ENCODE measurements around the gene TVP23C. TPM values are rescaled to one million over a fixed set of nuclear protein-coding genes. Genes with fewer than 3 reads are reported as not detected.
A peak's percentile ranks its signal among the peaks of the same experiment; 100 is the strongest.
"Not testable (repeated sequence)": the region's sequence is repeated elsewhere in the genome, so short reads cannot be mapped to it uniquely, and the experiment has no call there.

The TVP23C gene
- total RNA-seq, 2 experiments from 2014 or later, result 14.8 to 16.0 TPM

DNA sequence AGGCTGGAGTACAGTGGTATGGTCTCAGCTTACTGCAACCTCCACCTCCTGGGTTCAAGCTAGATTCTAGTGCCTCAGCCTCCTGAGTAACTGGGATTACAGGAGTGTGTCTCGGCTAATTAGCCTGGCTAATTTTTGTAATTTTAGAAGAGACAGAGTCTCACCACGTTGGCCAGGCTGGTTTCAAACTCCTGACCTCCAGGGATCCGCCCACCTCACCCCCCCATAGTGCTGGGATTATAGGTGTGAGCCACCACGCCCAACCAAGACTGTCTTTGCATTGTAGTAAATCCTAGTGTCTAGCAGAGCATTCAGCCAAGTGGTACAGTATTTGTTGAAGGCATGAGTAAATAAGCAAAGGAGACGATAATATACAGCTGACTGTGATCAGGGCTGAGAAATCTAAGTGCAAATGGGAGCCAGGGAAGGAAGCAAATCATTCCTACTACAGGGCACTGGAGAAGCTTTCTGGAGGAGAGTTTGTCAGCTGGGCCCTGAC, 5.9 kb downstream of the TVP23C start:
- H3K27me3 ChIP-seq (ENCODE audit: control insufficient read depth in 1 of 2, insufficient read depth in 2 of 2, low read length in 2 of 2); H3K36me3 ChIP-seq (ENCODE audit: insufficient read depth, low read length); H3K27ac ChIP-seq (ENCODE audit: low read depth in 1 of 2, low read length in 2 of 2); H3K27ac Mint-ChIP-seq; ATAC-seq (ENCODE audit: poor library complexity); DNase-seq; POLR2A ChIA-PET; H3K36me3 Mint-ChIP-seq (ENCODE audit: low read depth); H3K4me1 ChIP-seq (ENCODE audit: insufficient read depth, low read length); H3K27me3 Mint-ChIP-seq; CTCF ChIA-PET; H3K9me3 Mint-ChIP-seq; intact Hi-C loops (cut with DNase I, micrococcal nuclease); H3K9me3 ChIP-seq (ENCODE audit: control insufficient read depth in 1 of 2, insufficient read depth in 1 of 2, low read length in 2 of 2); H3K4me3 ChIP-seq (ENCODE audit: low read length); H3K4me3 Mint-ChIP-seq: not testable (repeated sequence)
- peaks cover 23% of the 10 kb centered on the region for H3K4me1 Mint-ChIP-seq (ENCODE audit: low read depth)

DNA sequence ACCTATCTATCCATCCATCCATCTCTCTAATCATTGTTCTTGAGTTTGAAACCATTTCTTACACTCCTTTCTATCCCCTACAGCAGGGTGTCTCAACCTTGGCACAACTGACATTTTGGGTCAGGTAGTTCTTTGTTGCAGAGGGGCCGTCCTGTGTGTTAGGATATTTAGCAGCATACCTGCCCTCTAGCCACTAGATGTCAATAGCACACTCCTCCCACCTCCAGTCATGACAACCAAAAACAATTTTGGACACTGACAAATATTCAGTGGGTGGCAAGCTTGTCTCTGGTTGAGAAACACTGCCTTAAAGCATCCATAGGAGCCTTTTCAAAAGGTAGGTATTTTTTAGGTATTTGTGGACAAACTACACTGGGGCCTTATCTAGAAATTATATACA, 10.4 kb downstream of the TVP23C start:
- POLR2A ChIA-PET; H3K4me1 ChIP-seq (ENCODE audit: insufficient read depth, low read length); H3K4me1 Mint-ChIP-seq (ENCODE audit: low read depth); H3K4me3 ChIP-seq (ENCODE audit: low read length); H3K36me3 Mint-ChIP-seq (ENCODE audit: low read depth); H3K4me3 Mint-ChIP-seq; H3K27me3 Mint-ChIP-seq; H3K27ac Mint-ChIP-seq; intact Hi-C loops (cut with DNase I, micrococcal nuclease); H3K9me3 Mint-ChIP-seq; H3K27ac ChIP-seq (ENCODE audit: low read depth in 1 of 2, low read length in 2 of 2); H3K27me3 ChIP-seq (ENCODE audit: control insufficient read depth in 1 of 2, insufficient read depth in 2 of 2, low read length in 2 of 2); H3K9me3 ChIP-seq (ENCODE audit: control insufficient read depth in 1 of 2, insufficient read depth in 1 of 2, low read length in 2 of 2); H3K36me3 ChIP-seq (ENCODE audit: insufficient read depth, low read length); CTCF ChIA-PET: not testable (repeated sequence)
- ATAC-seq (ENCODE audit: poor library complexity) (peak; percentile 71), DNase-seq (peak in 1 of 14 experiments; percentile 5)

DNA sequence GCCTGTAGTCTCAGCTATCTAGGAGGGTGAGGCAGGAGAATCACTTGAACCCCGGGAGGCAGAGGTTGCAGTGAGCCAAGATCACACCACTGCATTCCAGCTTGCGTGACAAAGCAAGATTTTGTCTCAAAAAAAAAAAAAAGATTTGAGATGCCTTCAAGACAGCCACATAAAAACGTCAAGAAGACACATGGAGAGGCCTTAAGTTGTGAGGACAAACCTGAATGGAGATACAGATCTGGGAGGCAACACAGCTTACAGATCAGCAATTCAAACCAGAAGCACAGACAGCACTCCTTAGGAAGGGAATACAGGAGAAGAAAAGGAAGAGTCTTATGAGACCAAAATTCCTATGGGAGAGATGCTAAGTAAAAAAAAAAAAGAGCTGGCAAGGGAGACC, 13.7 kb downstream of the TVP23C start:
- H3K27me3 Mint-ChIP-seq; H3K4me1 Mint-ChIP-seq (ENCODE audit: low read depth); H3K9me3 Mint-ChIP-seq; H3K27ac ChIP-seq (ENCODE audit: low read depth in 1 of 2, low read length in 2 of 2); intact Hi-C loops (cut with DNase I, micrococcal nuclease); CTCF ChIA-PET; ATAC-seq (ENCODE audit: poor library complexity); H3K36me3 ChIP-seq (ENCODE audit: insufficient read depth, low read length); H3K4me1 ChIP-seq (ENCODE audit: insufficient read depth, low read length); H3K27me3 ChIP-seq (ENCODE audit: control insufficient read depth in 1 of 2, insufficient read depth in 2 of 2, low read length in 2 of 2); DNase-seq; H3K9me3 ChIP-seq (ENCODE audit: control insufficient read depth in 1 of 2, insufficient read depth in 1 of 2, low read length in 2 of 2); H3K27ac Mint-ChIP-seq; H3K4me3 ChIP-seq (ENCODE audit: low read length); POLR2A ChIA-PET; H3K4me3 Mint-ChIP-seq: not testable (repeated sequence)
- H3K36me3 Mint-ChIP-seq (ENCODE audit: low read depth), result peaks cover 20% of the 10 kb centered on the region

DNA sequence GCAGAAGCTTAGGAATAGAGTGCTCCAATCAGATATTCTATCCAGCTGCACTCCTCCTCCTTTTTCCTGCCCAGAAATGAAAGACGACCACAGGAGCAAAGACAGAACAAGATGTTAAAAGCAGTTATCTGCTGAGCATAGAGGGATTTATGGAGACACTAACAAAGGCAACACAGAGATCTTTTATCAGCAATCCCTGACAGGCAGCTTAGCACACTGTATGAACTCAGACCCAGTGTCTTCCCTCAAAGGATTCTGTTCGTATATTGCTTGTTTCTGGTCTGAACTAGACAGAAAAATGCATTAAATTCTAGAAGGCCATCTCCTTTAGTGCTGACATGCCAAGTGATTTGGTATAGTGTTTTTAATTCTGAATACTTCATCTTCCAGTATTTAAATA, 16.7 kb downstream of the TVP23C start:
- H3K27me3 Mint-ChIP-seq; ATAC-seq (ENCODE audit: poor library complexity); H3K9me3 ChIP-seq (ENCODE audit: control insufficient read depth in 1 of 2, insufficient read depth in 1 of 2, low read length in 2 of 2); H3K27me3 ChIP-seq (ENCODE audit: control insufficient read depth in 1 of 2, insufficient read depth in 2 of 2, low read length in 2 of 2); H3K36me3 ChIP-seq (ENCODE audit: insufficient read depth, low read length); CTCF ChIA-PET; POLR2A ChIA-PET; H3K4me3 Mint-ChIP-seq; H3K4me1 ChIP-seq (ENCODE audit: insufficient read depth, low read length); H3K4me1 Mint-ChIP-seq (ENCODE audit: low read depth); DNase-seq; H3K27ac Mint-ChIP-seq; H3K9me3 Mint-ChIP-seq; H3K27ac ChIP-seq (ENCODE audit: low read depth in 1 of 2, low read length in 2 of 2); intact Hi-C loops (cut with DNase I, micrococcal nuclease); H3K4me3 ChIP-seq (ENCODE audit: low read length): not testable (repeated sequence)
- H3K36me3 Mint-ChIP-seq (ENCODE audit: low read depth), result peaks cover 37% of the 10 kb centered on the region

DNA sequence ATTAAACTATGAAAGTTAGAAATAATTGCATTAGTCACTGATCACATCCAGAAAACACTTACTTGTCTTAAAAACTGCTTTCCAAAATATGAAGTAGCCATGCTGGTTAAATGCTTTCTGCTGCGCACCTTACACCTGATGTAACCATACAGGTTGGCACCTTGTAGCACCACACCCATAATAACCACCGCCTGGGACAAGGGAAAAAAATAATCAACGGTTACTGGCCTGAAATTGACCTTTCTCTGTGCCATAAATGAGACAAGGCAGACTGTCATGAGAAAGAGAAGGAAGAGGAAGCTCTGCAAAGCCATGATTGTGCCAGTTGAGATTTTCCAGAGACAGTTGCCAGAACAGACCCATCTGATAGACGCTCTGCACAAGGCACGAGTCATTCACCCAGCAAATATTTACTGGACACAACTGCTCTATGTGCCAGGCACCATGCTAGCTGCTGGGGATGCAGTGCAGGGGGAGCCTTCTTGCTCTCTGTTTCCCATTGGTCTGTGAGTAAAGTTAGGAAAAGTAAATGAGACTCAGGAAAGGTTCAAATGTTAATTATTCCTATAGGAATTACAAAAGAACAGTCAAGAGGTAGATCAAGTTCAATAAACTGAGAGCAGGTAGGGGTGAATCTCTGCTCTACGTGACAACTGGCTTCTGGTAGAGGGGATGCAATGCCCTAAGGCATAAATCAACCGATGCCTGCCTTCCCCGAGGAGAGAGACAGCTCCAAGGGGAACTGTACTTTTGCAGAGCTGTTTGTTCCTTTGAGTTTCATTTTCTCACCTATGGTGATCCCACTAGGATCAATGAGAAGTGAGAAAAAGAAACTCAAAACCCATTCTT, 22.7 kb downstream of the TVP23C start:
- H3K4me1 Mint-ChIP-seq (ENCODE audit: low read depth); H3K36me3 ChIP-seq (ENCODE audit: insufficient read depth, low read length); H3K4me3 Mint-ChIP-seq; H3K4me3 ChIP-seq (ENCODE audit: low read length); H3K9me3 ChIP-seq (ENCODE audit: control insufficient read depth in 1 of 2, insufficient read depth in 1 of 2, low read length in 2 of 2); H3K27me3 ChIP-seq (ENCODE audit: control insufficient read depth in 1 of 2, insufficient read depth in 2 of 2, low read length in 2 of 2); DNase-seq; H3K27me3 Mint-ChIP-seq; H3K27ac ChIP-seq (ENCODE audit: low read depth in 1 of 2, low read length in 2 of 2); intact Hi-C loops (cut with DNase I, micrococcal nuclease); CTCF ChIA-PET; ATAC-seq (ENCODE audit: poor library complexity); POLR2A ChIA-PET; H3K9me3 Mint-ChIP-seq; H3K4me1 ChIP-seq (ENCODE audit: insufficient read depth, low read length); H3K27ac Mint-ChIP-seq: not testable (repeated sequence)
- H3K36me3 Mint-ChIP-seq (ENCODE audit: low read depth), result peaks cover 50% of the 10 kb centered on the region

DNA sequence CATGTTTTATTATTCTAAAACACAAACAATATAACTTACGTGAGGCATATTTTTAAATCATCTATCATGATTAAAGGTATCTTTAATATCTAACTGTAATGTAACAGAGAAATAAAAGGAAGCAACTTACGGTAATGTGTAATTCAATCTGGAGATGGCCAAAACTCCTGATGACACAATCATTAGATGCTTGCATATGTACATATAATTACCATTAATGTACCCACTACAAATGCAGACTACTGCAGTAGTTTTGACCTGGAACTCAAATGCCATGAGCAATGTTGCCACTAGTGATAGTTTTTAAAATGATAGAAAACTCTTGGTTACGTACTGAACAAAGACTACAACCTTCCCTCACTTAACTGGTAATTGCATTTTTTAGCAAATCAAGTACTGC, 30.2 kb downstream of the TVP23C start:
- POLR2A ChIA-PET, result not testable (repeated sequence)

More for the DNA sequence above, 30.2 kb downstream of the TVP23C start:
- ATAC-seq (ENCODE audit: poor library complexity); H3K27me3 ChIP-seq (ENCODE audit: control insufficient read depth in 1 of 2, insufficient read depth in 2 of 2, low read length in 2 of 2); H3K4me1 ChIP-seq (ENCODE audit: insufficient read depth, low read length); H3K4me1 Mint-ChIP-seq (ENCODE audit: low read depth); H3K9me3 Mint-ChIP-seq; intact Hi-C loops (cut with DNase I, micrococcal nuclease); H3K4me3 ChIP-seq (ENCODE audit: low read length); H3K27me3 Mint-ChIP-seq; H3K27ac ChIP-seq (ENCODE audit: low read depth in 1 of 2, low read length in 2 of 2); H3K9me3 ChIP-seq (ENCODE audit: control insufficient read depth in 1 of 2, insufficient read depth in 1 of 2, low read length in 2 of 2); H3K36me3 ChIP-seq (ENCODE audit: insufficient read depth, low read length); H3K4me3 Mint-ChIP-seq; H3K27ac Mint-ChIP-seq; DNase-seq: not testable (repeated sequence)
- CTCF ChIA-PET, result interaction anchor here (0.6 kb wide), 1 partner anchor 700 kb away, joined by 3 read pairs; no protein-coding TSS in a partner anchor
- peaks cover 13% of the 10 kb centered on the region for H3K36me3 Mint-ChIP-seq (ENCODE audit: low read depth)
